Measurements from ENCODE around the gene FAM193A.
A peak's percentile ranks its signal among the peaks of the same experiment; 100 is the strongest.
"Not testable (repeated sequence)": the region's sequence is repeated elsewhere in the genome, so short reads cannot be mapped to it uniquely, and the experiment has no call there.

The FAM193A gene

GRCh38 chr4:2514944-2515343 is 21.5 kb upstream of the FAM193A start:
- DNase-seq (ENCODE audit: low read depth): not testable (repeated sequence)

GRCh38 chr4:2515830-2516550 is 20.5 kb upstream of the FAM193A start:
- DNase-seq (ENCODE audit: low read depth): no peak

GRCh38 chr4:2516635-2517034 is 19.8 kb upstream of the FAM193A start:
- DNase-seq (ENCODE audit: low read depth): no peak

- no peak for DNase-seq (ENCODE audit: low read depth)
Observed at GRCh38 chr4:2526559-2526958, 9.9 kb upstream of the FAM193A start.

- DNase-seq (ENCODE audit: low read depth): no peak
Observed at GRCh38 chr4:2534904-2535375, 1.5 kb upstream of the FAM193A start.

GRCh38 chr4:2535376-2536192 is 863 bp upstream of the FAM193A start:
- DNase-seq (ENCODE audit: low read depth): peak; percentile 9

GRCh38 chr4:2537011-2537830 is 774 bp downstream of the FAM193A start:
- peak; percentile 8 for DNase-seq (ENCODE audit: low read depth)

- not testable (repeated sequence) for DNase-seq (ENCODE audit: low read depth)
Observed at GRCh38 chr4:2543580-2544191, 7.2 kb downstream of the FAM193A start.

GRCh38 chr4:2545321-2546013 is 9.0 kb downstream of the FAM193A start:
- DNase-seq (ENCODE audit: low read depth): no peak

GRCh38 chr4:2546286-2546823 is 9.9 kb downstream of the FAM193A start:
- no peak for DNase-seq (ENCODE audit: low read depth)

- DNase-seq (ENCODE audit: low read depth): not testable (repeated sequence)
Observed at GRCh38 chr4:2546961-2547691, 10.7 kb downstream of the FAM193A start.

- DNase-seq (ENCODE audit: low read depth): no peak
Observed at GRCh38 chr4:2551118-2551517, 14.7 kb downstream of the FAM193A start.

- DNase-seq (ENCODE audit: low read depth): no peak
Observed at GRCh38 chr4:2552806-2553205, 16.4 kb downstream of the FAM193A start.

- DNase-seq (ENCODE audit: low read depth): no peak
Observed at GRCh38 chr4:2558301-2558700, 21.9 kb downstream of the FAM193A start.

GRCh38 chr4:2560167-2560566 is 23.7 kb downstream of the FAM193A start:
- DNase-seq (ENCODE audit: low read depth): no peak

GRCh38 chr4:2565533-2565932 is 29.1 kb downstream of the FAM193A start:
- DNase-seq (ENCODE audit: low read depth): no peak

GRCh38 chr4:2570036-2570435 is 33.6 kb downstream of the FAM193A start:
- no peak for DNase-seq (ENCODE audit: low read depth)

- no peak for DNase-seq (ENCODE audit: low read depth)
Observed at GRCh38 chr4:2570551-2571222, 34.2 kb downstream of the FAM193A start.

GRCh38 chr4:2572076-2572475 is 35.6 kb downstream of the FAM193A start:
- DNase-seq (ENCODE audit: low read depth): no peak

- no peak for DNase-seq (ENCODE audit: low read depth)
Observed at GRCh38 chr4:2572866-2573265, 36.4 kb downstream of the FAM193A start.

Measured in GM04504 (cell line).